GM18867 (cell line): ENCODE results near the gene RNF144B.
"Not testable (repeated sequence)": the region's sequence is repeated elsewhere in the genome, so short reads cannot be mapped to it uniquely, and the experiment has no call there.

ENCODE experiments used
- ATAC-seq: cut with Tn5 transposase; IDR thresholded peaks from one replicate; pipeline ENCODE4 v1.9.1; 2021; ENCODE audit warnings: mild to moderate bottlenecking, moderate library complexity; ENCODE audit not compliant: unreplicated experiment

Gene RNF144B

GRCh38 chr6:18371010-18371409, 16.1 kb upstream of the RNF144B start:
- ATAC-seq = no peak

GRCh38 chr6:18371656-18372055, 15.5 kb upstream of the RNF144B start:
- ATAC-seq = no peak

- no peak for ATAC-seq
Measured at GRCh38 chr6:18380158-18380836, 6.9 kb upstream of the RNF144B start.

- ATAC-seq = no peak
Measured at GRCh38 chr6:18380851-18381250, 6.3 kb upstream of the RNF144B start.

GRCh38 chr6:18383441-18383840, 3.7 kb upstream of the RNF144B start:
- no peak for ATAC-seq

- ATAC-seq = no peak
Measured at GRCh38 chr6:18384621-18385020, 2.5 kb upstream of the RNF144B start.

GRCh38 chr6:18386298-18386976, 713 bp upstream of the RNF144B start:
- no peak for ATAC-seq

- ATAC-seq = no peak
Measured at GRCh38 chr6:18388271-18388670, 1.1 kb downstream of the RNF144B start.

- no peak for ATAC-seq
Measured at GRCh38 chr6:18388942-18389341, 1.8 kb downstream of the RNF144B start.

- no peak for ATAC-seq
Measured at GRCh38 chr6:18389479-18389878, 2.3 kb downstream of the RNF144B start.

- no peak for ATAC-seq
Measured at GRCh38 chr6:18390476-18390875, 3.3 kb downstream of the RNF144B start.

- no peak for ATAC-seq
Measured at GRCh38 chr6:18391023-18391422, 3.9 kb downstream of the RNF144B start.

GRCh38 chr6:18392346-18392877, 5.3 kb downstream of the RNF144B start:
- no peak for ATAC-seq

GRCh38 chr6:18393698-18394097, 6.5 kb downstream of the RNF144B start:
- no peak for ATAC-seq

- ATAC-seq = no peak
Measured at GRCh38 chr6:18395177-18395855, 8.2 kb downstream of the RNF144B start.

- ATAC-seq = no peak
Measured at GRCh38 chr6:18395856-18396197, 8.7 kb downstream of the RNF144B start.

- no peak for ATAC-seq
Measured at GRCh38 chr6:18397701-18398100, 10.6 kb downstream of the RNF144B start.

- not testable (repeated sequence) for ATAC-seq
Measured at GRCh38 chr6:18398225-18398624, 11.1 kb downstream of the RNF144B start.

GRCh38 chr6:18400831-18401446, 13.8 kb downstream of the RNF144B start:
- ATAC-seq = peak; percentile 89

- ATAC-seq = not testable (repeated sequence)
Measured at GRCh38 chr6:18404965-18405364, 17.8 kb downstream of the RNF144B start.

GRCh38 chr6:18405477-18406293, 18.5 kb downstream of the RNF144B start:
- no peak for ATAC-seq
